ENCODE results near the gene UACA.

UACA gene

DNA sequence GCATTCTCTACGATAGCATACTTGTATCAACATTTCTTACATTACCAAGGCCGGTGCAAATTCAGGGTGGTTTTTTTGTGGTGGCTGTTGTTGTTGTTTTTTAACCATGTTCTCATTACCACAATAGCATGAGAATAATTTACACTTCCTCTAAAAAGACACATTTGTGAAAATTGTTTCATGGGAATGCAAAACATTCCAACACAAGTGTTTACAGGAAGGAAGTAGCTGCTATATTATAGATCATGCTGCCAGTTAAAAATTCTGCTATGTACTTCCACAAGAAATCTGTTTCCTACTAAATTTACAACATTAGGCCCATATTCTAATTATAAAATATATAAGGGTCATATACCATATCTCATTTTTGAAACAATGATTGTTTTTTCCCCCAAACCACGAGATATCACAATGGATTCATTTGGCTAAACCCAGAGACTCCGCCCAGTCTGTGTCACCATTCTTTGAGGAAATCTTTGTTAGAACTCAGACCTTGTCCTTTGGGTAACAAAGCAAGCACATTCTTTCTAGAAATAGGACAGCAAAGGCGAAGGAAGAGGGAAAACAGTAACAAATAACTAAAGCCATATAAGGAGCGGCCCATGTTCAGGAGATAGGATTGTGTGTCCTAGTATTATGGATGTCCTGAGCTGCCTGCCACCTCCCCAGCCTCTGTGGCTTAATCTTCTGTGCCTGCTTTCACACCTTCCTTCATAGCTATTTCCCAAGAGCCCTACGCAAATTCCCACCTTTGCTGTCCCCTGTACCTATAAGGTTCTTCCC, 60.1 kb downstream of the UACA start:
- H3K36me3 ChIP-seq (ENCODE audit: control insufficient read depth, insufficient read depth, low read length), result no peaks in the 10 kb centered on the region
- no peak overlapping the region for H3K4me3 ChIP-seq (replicated peaks; ENCODE audit: low read depth, low read length)
- no peaks in the 10 kb centered on the region; the same call in none of the 2 replicates for H3K27me3 ChIP-seq (replicated peaks; ENCODE audit: control insufficient read depth, insufficient read depth, low read length)
- TF ChIP-seq, protein P1, sequence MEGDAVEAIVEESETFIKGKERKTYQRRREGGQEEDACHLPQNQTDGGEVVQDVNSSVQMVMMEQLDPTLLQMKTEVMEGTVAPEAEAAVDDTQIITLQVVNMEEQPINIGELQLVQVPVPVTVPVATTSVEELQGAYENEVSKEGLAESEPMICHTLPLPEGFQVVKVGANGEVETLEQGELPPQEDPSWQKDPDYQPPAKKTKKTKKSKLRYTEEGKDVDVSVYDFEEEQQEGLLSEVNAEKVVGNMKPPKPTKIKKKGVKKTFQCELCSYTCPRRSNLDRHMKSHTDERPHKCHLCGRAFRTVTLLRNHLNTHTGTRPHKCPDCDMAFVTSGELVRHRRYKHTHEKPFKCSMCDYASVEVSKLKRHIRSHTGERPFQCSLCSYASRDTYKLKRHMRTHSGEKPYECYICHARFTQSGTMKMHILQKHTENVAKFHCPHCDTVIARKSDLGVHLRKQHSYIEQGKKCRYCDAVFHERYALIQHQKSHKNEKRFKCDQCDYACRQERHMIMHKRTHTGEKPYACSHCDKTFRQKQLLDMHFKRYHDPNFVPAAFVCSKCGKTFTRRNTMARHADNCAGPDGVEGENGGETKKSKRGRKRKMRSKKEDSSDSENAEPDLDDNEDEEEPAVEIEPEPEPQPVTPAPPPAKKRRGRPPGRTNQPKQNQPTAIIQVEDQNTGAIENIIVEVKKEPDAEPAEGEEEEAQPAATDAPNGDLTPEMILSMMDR (IDR thresholded peaks at IDR 0.05; ENCODE audit: insufficient read depth, low read length, poor library complexity, severe bottlenecking), result no peak
- DNase-seq (ENCODE audit: extremely low read depth, insufficient read length), result no peak

DNA sequence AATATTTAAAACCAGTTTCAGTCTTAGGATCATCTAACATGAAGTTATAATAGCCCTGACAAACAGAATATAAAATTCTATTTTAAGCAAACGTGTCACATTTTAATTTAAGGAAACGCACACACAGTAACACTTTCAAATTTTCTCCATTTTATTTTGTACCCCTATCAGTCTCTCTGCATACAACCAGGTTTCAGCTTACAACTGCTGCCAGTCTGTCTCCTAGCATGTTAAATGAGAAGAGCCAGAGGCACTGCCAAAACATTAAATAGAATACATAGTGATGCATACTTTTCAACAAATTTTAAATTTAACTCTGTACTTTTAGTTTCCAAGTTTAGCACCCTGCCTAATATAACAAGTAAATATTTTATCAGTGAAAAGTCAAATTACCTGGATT, 60.8 kb downstream of the UACA start:
- Histone ChIP-seq H3K36me3 (ENCODE audit: control insufficient read depth, insufficient read depth, low read length) (no peaks in the 10 kb centered on the region), H3K4me3 (replicated peaks; ENCODE audit: low read depth, low read length) (no peak overlapping the region), H3K27me3 (replicated peaks; ENCODE audit: control insufficient read depth, insufficient read depth, low read length) (no peaks in the 10 kb centered on the region; the same call in none of the 2 replicates)
- TF ChIP-seq, protein P1 (IDR thresholded peaks at IDR 0.05; ENCODE audit: insufficient read depth, low read length, poor library complexity, severe bottlenecking), result no peak
- no peak for DNase-seq (ENCODE audit: extremely low read depth, insufficient read length)

DNA sequence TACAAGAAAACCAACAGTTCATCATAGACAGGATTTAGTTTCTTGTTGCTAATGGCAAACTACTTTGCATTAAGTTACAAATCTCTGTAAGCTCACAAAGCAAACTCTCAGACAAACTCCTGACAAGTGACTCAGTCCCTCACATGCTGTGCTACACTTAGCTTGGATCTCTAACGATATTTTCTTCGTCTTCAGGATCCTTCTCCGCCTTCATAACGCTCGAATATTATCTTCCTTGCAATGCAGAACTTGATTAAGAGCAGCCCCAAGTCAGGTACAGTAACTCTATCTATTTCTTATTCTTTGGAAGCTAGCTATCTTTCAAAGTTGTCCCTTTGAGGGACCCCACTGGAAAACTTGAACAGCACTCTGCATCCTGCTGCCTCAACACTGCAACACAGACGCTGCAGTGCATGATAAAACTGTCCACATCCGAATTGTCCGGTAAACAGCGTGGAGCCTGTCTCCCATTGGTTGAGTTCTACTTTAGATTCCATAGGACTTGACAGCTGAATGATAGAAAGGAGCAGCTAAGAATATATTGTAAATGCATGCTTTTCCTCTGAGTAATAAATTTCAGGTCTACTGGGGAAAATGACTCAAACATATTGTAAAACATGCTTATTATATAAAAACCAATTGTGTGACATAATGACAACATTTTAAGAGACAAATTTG, 61.3 kb downstream of the UACA start:
- DNase-seq (ENCODE audit: extremely low read depth, insufficient read length), result no peak
- Histone ChIP-seq H3K27me3 (replicated peaks; ENCODE audit: control insufficient read depth, insufficient read depth, low read length) (no peaks in the 10 kb centered on the region; the same call in none of the 2 replicates), H3K36me3 (ENCODE audit: control insufficient read depth, insufficient read depth, low read length) (no peaks in the 10 kb centered on the region), H3K4me3 (replicated peaks; ENCODE audit: low read depth, low read length) (no peak overlapping the region)
- TF ChIP-seq, protein P1 (IDR thresholded peaks at IDR 0.05; ENCODE audit: insufficient read depth, low read length, poor library complexity, severe bottlenecking), result no peak

DNA sequence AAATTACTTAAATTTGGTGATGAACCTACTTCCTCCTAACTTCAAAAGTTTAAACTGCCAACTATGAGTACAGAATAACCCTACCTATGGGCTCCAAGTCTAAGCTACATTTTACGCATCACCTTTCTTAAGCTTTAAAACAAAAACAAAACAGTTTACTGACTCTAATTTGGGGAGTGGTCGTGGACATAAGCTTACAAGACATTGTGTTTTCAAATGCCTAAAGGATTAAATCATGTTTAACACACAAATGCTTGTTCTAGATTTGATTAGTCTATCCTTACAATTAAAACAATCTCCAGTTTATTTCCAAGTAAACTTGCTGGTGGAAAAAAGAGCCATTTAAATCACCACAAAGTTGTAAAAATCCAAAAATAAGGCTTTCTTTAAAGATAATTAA, 62.2 kb downstream of the UACA start:
- Histone ChIP-seq H3K36me3 (ENCODE audit: control insufficient read depth, insufficient read depth, low read length) (no peaks in the 10 kb centered on the region), H3K27me3 (replicated peaks; ENCODE audit: control insufficient read depth, insufficient read depth, low read length) (no peaks in the 10 kb centered on the region; the same call in 1 of the 2 replicates), H3K4me3 (replicated peaks; ENCODE audit: low read depth, low read length) (no peak overlapping the region)
- TF ChIP-seq, protein P1 (IDR thresholded peaks at IDR 0.05; ENCODE audit: insufficient read depth, low read length, poor library complexity, severe bottlenecking), result no peak
- DNase-seq (ENCODE audit: extremely low read depth, insufficient read length), result no peak

DNA sequence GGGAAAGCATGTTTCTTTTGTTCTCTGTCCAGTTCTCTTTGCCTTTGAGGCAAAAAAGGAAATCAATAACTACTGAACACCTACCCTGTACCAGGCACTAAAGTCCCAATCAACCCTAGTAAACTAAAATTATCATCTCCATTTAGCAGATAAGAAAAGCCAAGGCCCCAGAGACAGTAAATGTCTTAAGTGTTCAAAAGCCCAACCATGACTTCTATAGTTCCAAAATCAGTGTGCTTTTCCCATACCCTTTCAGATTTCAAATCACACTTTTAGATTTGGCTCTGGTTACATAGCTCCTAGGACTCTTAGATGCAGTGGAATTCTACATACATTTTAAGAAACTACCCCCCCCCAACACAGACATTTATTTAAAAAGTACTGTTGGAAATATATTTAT, 63.5 kb downstream of the UACA start:
- H3K36me3 ChIP-seq (ENCODE audit: control insufficient read depth, insufficient read depth, low read length), result no peaks in the 10 kb centered on the region
- no peaks in the 10 kb centered on the region; the same call in 1 of the 2 replicates for H3K27me3 ChIP-seq (replicated peaks; ENCODE audit: control insufficient read depth, insufficient read depth, low read length)
- DNase-seq (ENCODE audit: extremely low read depth, insufficient read length), result no peak
- TF ChIP-seq, protein P1 (IDR thresholded peaks at IDR 0.05; ENCODE audit: insufficient read depth, low read length, poor library complexity, severe bottlenecking), result no peak
- no peak overlapping the region for H3K4me3 ChIP-seq (replicated peaks; ENCODE audit: low read depth, low read length)

Measured in GM06990 (cell line).